ENCODE results near the gene ASF1B.

Gene ASF1B

DNA sequence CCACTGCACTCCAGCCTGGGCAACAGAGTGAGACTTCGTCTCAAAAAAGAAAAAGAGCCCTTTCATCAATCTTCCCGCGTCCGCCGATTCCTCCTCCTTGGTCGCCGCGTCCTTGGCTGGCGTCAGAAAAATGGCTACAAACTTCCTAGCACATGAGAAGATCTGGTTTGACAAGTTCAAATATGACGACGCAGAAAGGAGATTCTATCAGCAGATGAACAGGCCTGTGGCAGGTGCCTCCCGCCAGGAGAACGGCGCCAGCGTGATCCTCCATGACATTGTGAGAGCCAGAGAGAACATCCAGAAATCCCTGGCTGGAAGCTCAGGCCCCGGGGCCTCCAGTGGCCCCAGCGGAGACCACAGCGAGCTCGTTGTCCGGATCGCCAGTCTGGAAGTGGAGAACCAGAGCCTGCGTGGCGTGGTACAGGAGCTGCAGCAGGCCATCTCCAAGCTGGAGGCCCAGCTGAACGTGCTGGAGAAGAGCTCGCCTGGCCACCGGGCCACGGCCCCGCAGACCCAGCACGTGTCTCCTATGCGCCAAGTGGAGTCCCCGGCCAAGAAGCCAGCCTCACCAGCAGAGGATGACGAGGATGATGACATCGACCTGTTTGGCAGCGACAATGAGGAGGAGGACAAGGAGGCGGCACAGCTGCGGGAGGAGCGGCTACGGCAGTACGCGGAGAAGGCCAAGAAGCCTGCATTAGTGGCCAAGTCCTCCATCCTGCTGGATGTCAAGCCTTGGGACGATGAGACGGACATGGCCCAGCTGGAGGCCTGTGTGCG is 65.9 kb downstream of the ASF1B start:
- H3K27me3 Mint-ChIP-seq = peaks cover 8 to 11% of the 10 kb centered on the region in 2 donors
- H3K4me3 Mint-ChIP-seq = peak overlapping the region; percentile 4 to 49
- peaks cover 15 to 17% of the 10 kb centered on the region in 2 donors for H3K4me1 Mint-ChIP-seq (ENCODE audit: low read depth in 2 of 2)
- peaks cover 3% of the 10 kb centered on the region for H3K36me3 Mint-ChIP-seq (ENCODE audit: insufficient read depth)
- no peak overlapping the region for H3K27ac Mint-ChIP-seq
- no peak for DNase-seq
- no peak for ATAC-seq (replicated peaks)
- no peaks in the 10 kb centered on the region for H3K9me3 Mint-ChIP-seq

Measured in effector memory CD8-positive, alpha-beta T cell (primary cell).